Epithelial cell of esophagus (primary cell): Measurements from ENCODE around the gene RHEB.

Experiments used
- DNase-seq: peaks from one replicate; pipeline ENCODE4 v3.0.0; 2010; ENCODE audit warnings: low read depth
- H3K4me3 ChIP-seq: 2 replicates; pipeline ENCODE4 v1.5.1; 2011; ENCODE audit warnings: mild to moderate bottlenecking, low read length, control low read depth
- CTCF ChIP-seq: IDR thresholded peaks from 2 replicates; pipeline ENCODE4 v1.5.1; 2011; ENCODE audit warnings: low read depth, mild to moderate bottlenecking, low read length, control low read depth, inconsistent platforms; ENCODE audit not compliant: insufficient read depth; ENCODE audit errors: missing control alignments

RHEB gene

GRCh38 chr7:151494298-151495284, 25.1 kb downstream of the RHEB start:
- H3K4me3 ChIP-seq: no peak overlapping the region
- DNase-seq: no peak
- no peak for TF ChIP-seq CTCF

- H3K4me3 ChIP-seq: no peak overlapping the region
- DNase-seq: no peak
- TF ChIP-seq CTCF: no peak
Observed at GRCh38 chr7:151493083-151493482, 26.6 kb downstream of the RHEB start.

- DNase-seq: peak; percentile 89
- TF ChIP-seq CTCF: no peak
- no peak overlapping the region for H3K4me3 ChIP-seq
Observed at GRCh38 chr7:151491859-151492258, 27.8 kb downstream of the RHEB start.

GRCh38 chr7:151490456-151491105, 29.1 kb downstream of the RHEB start:
- TF ChIP-seq CTCF: no peak
- DNase-seq: no peak
- H3K4me3 ChIP-seq: no peak overlapping the region

- TF ChIP-seq CTCF: no peak
- no peak for DNase-seq
- H3K4me3 ChIP-seq: no peak overlapping the region
Observed at GRCh38 chr7:151489498-151489897, 30.2 kb downstream of the RHEB start.

DNA sequence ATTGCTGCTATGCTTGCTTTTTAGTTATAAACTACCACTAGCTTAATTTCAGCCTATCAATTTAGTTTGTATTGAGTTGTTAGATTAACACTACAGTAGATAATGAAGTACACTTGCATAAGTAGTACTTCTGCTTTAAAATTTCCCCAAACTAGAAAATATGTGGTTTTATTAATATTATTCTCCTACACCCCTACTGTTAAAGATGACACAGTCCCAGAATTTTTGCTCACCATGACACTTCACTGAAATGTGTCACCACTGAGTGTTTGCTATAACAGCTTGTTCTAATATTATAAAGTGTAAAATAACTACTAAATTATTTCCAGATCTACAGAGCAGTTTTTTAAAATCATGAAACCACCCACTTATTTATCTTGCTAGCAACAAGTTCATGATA, 31.6 kb downstream of the RHEB start:
- no peak for TF ChIP-seq CTCF
- H3K4me3 ChIP-seq: no peak overlapping the region
- DNase-seq: no peak

DNA sequence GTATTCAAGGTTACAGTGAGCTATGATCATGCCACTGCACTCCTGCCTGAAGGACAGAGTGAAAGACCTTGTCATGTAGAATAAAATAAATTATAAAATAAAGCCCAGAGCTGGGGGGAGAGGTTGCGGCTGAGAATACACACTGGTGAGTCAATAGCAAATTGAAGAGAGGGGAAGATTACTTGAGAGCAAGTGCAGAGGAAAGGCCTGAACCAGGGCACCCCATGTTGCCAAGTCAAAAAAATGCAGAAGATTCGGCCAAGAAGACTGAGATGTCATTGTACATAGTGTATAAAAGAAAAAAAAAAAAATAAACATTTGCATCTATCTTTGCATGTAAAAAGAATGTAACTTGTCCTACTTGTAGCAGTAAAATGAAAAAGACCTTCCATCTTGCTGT, 32.5 kb downstream of the RHEB start:
- no peak overlapping the region for H3K4me3 ChIP-seq
- DNase-seq: no peak
- no peak for TF ChIP-seq CTCF
